Fibroblast of peridontal ligament (primary cell): ENCODE data around the gene NGEF.
"Not testable (repeated sequence)": the region's sequence is repeated elsewhere in the genome, so short reads cannot be mapped to it uniquely, and the experiment has no call there.

ENCODE experiments used
- DNase-seq: peaks from one replicate; pipeline ENCODE4 v3.0.0-alpha.2; 2010; ENCODE audit errors: extremely low read depth

NGEF gene

GRCh38 chr2:232870766-232871371 is 142.2 kb downstream of the NGEF start:
- DNase-seq = no peak

- DNase-seq = no peak
Observed at GRCh38 chr2:232870018-232870765, 142.9 kb downstream of the NGEF start, which contains the start of gene SNORC. Gene SNORC (plus strand): TSS chr2:232870264. CDS start chr2:232870342, 78 bp downstream.

GRCh38 chr2:232869138-232870017 is 143.7 kb downstream of the NGEF start:
- no peak for DNase-seq

- DNase-seq = no peak
Observed at GRCh38 chr2:232866104-232866503, 147.0 kb downstream of the NGEF start.

- DNase-seq = no peak
Observed at GRCh38 chr2:232865165-232865564, 147.9 kb downstream of the NGEF start.

GRCh38 chr2:232863996-232864395 is 149.1 kb downstream of the NGEF start:
- no peak for DNase-seq

GRCh38 chr2:232861353-232861752 is 151.7 kb downstream of the NGEF start:
- no peak for DNase-seq

- no peak for DNase-seq
Observed at GRCh38 chr2:232860593-232861241, 152.3 kb downstream of the NGEF start.

GRCh38 chr2:232859385-232859916 is 153.6 kb downstream of the NGEF start:
- DNase-seq = no peak

GRCh38 chr2:232857158-232857563 is 155.9 kb downstream of the NGEF start:
- peak; percentile 48 for DNase-seq

- DNase-seq = peak; percentile 78
Observed at GRCh38 chr2:232854082-232854481, 159.0 kb downstream of the NGEF start.

GRCh38 chr2:232852676-232853075 is 160.4 kb downstream of the NGEF start:
- peak; percentile 21 for DNase-seq

- DNase-seq = not testable (repeated sequence)
Observed at GRCh38 chr2:232852081-232852480, 161.0 kb downstream of the NGEF start.

- DNase-seq = no peak
Observed at GRCh38 chr2:232850039-232850438, 163.0 kb downstream of the NGEF start.

GRCh38 chr2:232846055-232846454 is 167.0 kb downstream of the NGEF start:
- DNase-seq = no peak

- no peak for DNase-seq
Observed at GRCh38 chr2:232843834-232844233, 169.2 kb downstream of the NGEF start.

GRCh38 chr2:232842689-232843088 is 170.4 kb downstream of the NGEF start:
- no peak for DNase-seq

GRCh38 chr2:232839411-232840079 is 173.5 kb downstream of the NGEF start:
- no peak for DNase-seq

GRCh38 chr2:232838406-232838874 is 174.6 kb downstream of the NGEF start:
- DNase-seq = no peak

- DNase-seq = no peak
Observed at GRCh38 chr2:232836934-232837333, 176.1 kb downstream of the NGEF start.

GRCh38 chr2:232835687-232836208 is 177.3 kb downstream of the NGEF start:
- DNase-seq = no peak
